SIG-M5 treated with dmso at 0.1 percent for 504 hours (cell line): ENCODE measurements around the gene ZNF343.
A peak's percentile ranks its signal among the peaks of the same experiment; 100 is the strongest.
"Not testable (repeated sequence)": the region's sequence is repeated elsewhere in the genome, so short reads cannot be mapped to it uniquely, and the experiment has no call there.

ENCODE experiments used
- DNase-seq: peaks from one replicate; lab custom pipeline; 2025; ENCODE audit not compliant: unreplicated experiment; lab: John Stamatoyannopoulos, UW

ZNF343 gene

GRCh38 chr20:2508631-2509467 lies at the start of gene ZNF343:
Gene ZNF343 (minus strand): TSS chr20:2508915. CDS start chr20:2493895, 15,020 bp downstream.
- peak; percentile 89 for DNase-seq

- no peak for DNase-seq
Observed at GRCh38 chr20:2557873-2558580, 49.3 kb upstream of the ZNF343 start.

DNA sequence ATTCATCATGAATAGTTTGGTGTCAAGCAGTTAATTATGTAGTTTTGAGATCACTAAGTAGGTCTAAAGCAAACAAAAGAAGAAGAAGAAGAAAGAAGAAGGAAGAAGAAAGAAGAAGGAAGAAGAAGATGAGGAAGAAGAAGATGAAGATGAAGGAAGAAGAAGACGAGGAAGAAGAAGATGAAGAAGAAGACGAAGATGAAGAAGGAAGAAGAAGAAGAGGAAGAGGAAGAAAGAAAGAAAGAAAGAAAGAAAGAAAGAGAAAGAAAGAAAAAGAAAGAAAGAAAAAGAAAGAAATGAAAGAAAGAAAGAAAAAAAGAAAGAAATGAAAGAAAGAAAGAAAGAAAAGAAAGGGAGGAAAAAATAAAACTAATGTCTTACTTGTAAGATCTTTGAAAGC lies 36.9 kb upstream of the ZNF343 start:
- DNase-seq = no peak

DNA sequence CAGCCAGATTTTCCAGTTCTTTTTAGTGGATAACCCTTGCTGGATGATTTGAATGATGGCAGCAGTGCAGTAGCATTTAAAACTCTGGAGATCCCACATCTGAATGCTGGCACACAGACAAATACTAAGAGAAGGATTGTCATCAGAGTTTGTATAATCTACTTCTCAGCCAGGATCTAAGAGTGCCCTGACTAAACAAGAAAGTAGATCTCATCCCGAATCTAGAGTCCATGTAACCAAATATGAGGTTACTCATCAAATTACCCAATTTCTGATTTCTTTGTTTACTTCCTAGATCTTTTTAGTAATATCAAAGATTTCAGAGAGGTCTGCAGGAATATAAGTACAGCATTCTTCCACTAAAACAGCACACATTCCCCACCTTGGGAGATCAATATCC lies 35.5 kb upstream of the ZNF343 start:
- no peak for DNase-seq

GRCh38 chr20:2542361-2542760 lies 33.6 kb upstream of the ZNF343 start:
- no peak for DNase-seq

- no peak for DNase-seq
Observed at GRCh38 chr20:2541940-2542339, 33.2 kb upstream of the ZNF343 start.

GRCh38 chr20:2538931-2539720 lies 30.4 kb upstream of the ZNF343 start:
- no peak for DNase-seq

DNA sequence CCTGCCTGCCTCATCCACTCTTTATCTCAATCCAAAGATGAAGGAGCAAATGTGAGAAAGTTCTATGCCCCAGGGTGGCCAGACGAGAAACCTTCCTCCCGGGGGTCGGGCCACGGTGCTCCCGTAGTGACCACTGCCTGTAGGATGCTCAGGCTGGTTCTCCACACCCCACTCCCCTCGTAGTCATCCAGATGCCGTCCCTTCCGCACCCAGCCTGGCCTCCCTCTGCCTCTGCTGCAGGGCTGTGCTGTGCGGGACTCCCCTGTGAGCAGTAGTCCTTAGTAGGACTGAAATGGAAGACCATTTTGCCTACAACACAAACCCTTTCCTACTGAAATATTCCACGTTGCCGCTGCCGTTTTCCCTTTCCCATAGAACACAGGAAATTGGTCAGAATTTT lies 29.6 kb upstream of the ZNF343 start:
- no peak for DNase-seq

DNA sequence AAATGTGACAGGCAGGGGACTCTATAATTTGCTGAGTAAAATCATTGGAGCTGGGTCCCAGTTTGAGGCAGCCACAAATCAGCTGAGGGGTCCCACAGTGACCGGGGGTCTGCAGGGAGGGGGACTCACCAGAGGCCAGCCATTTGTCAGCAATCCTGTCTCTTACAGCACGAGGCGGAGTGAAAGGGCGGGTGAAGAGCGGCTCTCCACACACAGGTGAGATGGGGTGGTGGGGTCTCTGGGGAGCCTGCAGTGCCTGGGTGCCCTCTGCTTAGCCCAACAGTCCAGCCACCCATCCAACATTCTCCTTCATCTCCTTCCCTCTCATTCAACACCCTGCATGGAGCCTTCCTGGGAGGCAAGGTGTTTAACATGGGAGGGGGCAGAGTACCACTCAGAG lies 28.4 kb upstream of the ZNF343 start:
- no peak for DNase-seq

GRCh38 chr20:2536560-2536986 lies 27.9 kb upstream of the ZNF343 start, which contains the start of gene TMC2:
Gene TMC2 (plus strand): TSS chr20:2536573. CDS start chr20:2536622, 49 bp downstream.
- no peak for DNase-seq

DNA sequence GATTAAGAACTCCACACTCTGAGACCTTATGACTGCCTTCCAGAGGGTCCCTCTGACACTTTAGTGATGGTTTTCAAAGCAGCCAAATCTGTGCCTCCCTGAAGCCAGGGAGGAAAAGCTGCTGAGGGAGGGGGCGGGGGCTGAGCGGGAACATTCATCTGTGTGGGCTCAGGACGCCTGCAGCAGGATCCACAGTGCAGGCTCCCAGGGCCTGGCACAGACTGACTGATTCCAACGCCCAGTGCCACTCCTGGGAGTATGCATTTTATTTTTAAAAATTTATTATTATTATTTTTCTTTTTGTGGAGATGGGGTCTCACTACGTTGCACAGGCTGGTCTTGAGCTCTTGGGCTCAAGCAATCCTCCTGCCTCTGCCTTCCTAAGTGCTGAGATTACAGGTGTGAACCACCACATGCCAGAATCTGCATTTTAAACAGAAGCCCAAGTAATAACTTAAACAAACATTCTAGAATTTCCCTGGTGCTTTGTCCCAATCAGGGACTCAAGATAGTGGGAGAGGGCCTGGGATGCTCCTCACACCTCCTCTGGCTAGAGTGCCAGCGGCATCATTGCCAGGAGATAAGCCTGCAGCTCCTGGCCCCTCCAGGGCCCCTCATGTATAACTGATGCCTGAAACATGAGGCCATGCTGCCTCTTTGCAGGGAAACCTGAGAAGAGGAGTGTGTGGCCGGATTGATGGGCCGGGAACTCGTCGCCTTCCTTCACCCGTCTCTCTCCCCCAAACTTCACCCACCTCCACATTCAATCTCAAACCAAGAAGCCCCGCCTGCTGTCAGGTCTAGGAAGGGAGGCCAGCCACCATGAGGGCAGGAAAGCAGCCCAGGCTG lies 27.2 kb upstream of the ZNF343 start:
- no peak for DNase-seq

DNA sequence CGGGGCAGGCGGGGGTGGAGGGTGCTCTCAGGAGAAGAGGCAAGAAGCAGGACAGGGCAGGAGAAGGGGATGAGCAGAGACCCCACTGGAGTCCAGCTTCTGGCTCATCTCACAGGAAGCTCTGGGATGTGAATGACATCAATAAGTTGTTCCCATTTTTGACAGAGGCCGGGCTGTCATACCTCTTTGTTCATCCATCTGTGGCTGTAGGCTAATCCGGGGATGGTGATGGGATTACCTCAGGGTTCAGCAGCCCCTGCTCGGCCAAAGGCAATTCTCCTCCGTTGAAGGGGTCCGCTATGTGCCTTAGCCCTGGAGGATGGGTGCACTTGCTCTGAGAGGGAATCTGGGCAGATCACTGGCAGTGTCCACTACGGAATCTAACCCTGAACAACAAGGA lies 24.4 kb upstream of the ZNF343 start:
- DNase-seq = no peak

DNA sequence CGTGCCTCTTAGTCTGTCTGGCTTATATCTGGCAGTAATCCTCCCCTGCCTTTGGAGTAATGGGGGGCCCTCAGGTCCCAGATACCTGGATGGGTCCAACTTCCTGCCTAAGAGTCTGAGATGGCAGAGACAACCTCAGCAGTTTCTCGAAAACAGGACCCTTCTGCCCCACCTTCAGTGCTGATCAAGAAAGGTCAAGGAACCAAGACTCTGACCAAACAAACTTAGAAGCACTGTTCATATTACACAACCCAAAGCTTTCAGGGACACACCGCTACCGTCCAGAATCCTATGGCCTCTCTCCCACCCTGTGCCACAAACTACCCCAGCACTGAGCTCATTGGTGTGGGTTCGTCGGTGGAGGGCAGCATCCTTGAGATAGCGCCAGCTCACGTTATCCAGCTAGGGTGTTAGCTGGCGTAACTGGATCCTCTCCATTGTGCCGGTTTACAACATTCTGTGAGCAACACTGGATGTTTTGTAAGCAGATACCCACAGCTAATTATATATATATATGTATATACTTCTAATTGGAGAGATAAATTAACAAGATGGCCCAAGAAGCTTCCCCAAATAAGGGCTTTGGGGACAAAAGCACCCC lies 20.1 kb upstream of the ZNF343 start:
- DNase-seq = no peak

DNA sequence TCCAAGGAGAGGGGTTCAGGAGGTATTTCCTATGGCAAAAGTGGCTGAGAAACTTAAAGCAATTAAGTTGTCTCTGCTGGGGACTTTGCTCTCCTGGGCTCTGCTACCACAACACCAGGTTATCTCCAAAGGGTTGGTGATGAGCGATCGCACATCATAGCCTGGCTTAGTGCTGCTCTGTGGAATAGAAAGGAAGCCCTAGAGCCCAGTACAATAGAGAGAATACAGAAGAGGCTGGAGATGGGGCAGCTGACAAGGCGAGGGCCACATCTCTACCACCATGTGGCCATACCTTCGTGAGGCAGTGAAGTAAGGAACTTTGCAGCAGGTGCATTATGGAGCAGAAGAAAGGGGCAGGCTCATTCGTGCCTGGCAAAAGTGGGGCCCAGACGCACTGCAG lies 19.0 kb upstream of the ZNF343 start:
- DNase-seq = no peak

- DNase-seq = not testable (repeated sequence)
Observed at GRCh38 chr20:2526218-2526583, 17.5 kb upstream of the ZNF343 start.

DNA sequence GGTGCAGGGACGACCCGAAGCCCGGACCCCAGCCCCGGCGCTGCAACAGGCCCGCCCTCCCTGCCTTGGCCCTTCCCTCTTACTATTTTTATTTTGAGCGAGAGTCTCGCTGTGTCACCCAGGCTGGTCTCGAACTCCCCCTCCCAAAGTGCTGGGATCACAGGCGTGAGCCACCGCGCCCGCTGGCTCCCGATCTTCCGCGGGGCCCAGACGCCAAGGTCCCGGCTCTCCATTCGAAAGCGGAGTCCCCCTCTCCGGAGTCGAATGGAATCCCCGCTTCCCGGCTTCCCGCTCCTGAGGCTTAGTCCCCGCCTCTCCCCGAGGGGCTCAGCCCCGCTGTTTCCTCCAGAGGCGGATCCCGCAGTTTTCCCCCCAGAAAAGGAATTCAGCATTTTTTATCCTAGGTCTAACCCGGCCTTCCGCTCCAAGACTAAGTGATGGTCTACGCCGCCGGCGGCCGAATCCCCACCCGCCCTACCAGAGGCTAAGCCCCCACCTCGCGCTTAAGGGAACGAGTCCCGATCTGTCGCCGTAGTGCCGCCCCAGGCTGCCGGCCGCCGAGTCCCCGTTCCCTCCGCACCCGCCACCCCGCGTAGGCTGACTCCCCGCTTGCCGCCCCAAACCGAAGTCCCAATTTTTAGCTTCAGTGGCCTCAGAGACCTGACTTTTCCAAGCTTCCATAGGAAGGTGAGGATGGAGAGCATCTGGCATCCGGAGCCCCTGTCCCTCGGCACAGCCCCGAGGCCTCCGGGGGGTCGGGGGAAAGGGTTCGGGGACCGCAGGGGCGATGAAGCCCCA lies 16.2 kb upstream of the ZNF343 start:
- DNase-seq = no peak

- DNase-seq = peak; percentile 77
Observed at GRCh38 chr20:2523919-2524708, 15.4 kb upstream of the ZNF343 start.

GRCh38 chr20:2522826-2523429 lies 14.2 kb upstream of the ZNF343 start:
- not testable (repeated sequence) for DNase-seq
